GM18526 (cell line): ENCODE measurements around the gene TOMM6.

ENCODE experiments used
- POLR2A ChIP-seq: IDR thresholded peaks from 3 replicates; pipeline ENCODE4 v1.6.1; 2011; ENCODE audit not compliant: insufficient read length; ENCODE audit errors: extremely low read depth

TOMM6 gene

GRCh38 chr6:41824571-41825569 is 37.4 kb downstream of the TOMM6 start:
- TF ChIP-seq POLR2A = no peak

DNA sequence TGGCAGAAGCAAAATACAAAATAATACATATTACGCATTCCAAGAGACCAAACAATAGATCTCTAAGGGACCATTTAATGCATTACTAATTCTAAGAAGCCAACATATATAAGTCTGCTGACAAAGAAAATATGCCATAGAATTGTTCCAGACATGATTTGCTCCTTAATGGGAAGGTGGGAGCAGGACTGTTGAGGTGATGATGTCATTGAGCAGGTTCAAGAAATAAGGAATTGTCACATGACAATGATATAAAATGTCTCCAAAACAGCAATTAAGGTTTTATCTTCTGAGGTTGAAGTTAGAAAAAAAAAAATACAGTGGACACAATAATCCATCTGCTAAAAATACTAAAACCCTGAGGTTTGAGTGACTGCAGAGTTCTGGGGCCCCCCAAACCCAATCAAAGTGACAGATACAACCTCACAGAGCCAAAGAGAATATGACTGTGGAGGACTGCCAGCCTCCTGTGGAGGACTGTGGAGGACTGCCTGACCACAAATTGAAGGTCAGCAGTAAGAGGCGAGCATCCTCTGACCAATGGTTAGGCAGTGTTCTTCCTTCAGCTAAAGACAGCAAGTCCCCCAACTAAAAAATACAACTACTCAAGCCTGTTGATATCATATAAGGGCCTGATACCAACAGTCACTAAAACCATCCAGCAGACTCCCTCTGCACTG is 39.0 kb downstream of the TOMM6 start:
- TF ChIP-seq POLR2A = no peak

DNA sequence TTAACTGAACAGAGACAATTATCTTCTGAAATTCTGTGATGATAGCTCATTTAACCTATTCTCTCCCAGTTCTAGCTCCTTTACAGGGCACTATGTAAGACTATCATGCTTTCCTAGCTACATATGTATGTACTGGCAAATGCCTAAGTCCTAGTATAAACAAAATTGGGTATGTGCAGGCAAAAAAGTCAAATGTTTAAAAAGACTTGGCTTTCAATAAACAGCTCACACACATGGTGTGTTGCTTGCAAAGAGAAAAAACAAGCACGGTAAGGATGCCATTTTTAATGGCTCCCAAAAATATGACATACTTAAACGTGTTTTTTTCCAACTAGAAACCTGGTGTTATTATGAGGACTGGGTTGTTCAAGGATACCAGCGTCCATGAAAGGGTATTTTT is 44.8 kb downstream of the TOMM6 start:
- TF ChIP-seq POLR2A = no peak

- no peak for TF ChIP-seq POLR2A
Observed at GRCh38 chr6:41836022-41836659, 48.6 kb downstream of the TOMM6 start.

DNA sequence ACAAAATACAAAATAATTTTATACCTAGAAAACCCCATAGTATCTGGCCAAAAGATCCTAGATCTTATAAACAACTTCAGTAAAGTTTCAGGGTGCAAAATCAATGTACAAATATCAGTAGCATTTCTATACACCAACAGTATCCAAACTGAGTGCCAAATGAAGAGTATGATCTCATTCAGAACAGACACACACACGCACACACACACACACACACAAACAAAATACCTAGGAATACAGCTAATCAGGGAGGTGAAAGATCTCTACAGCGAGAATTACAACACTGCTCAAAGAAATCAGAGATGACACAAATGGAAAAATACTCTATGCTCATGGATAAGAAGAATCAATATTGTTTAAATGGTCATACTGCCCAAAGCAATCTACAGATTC is 49.2 kb downstream of the TOMM6 start:
- no peak for TF ChIP-seq POLR2A
